Measurements from ENCODE around the gene PDE3B.

- TF ChIP-seq CTCF (IDR thresholded peaks at IDR 0.05), result no peak
- TF ChIP-seq YY1 (IDR thresholded peaks at IDR 0.05; ENCODE audit: low read depth), result no peak
- no peak for TF ChIP-seq REST (IDR thresholded peaks at IDR 0.05; ENCODE audit: low read depth, low read length)
- no peak for TF ChIP-seq TAF1 (IDR thresholded peaks at IDR 0.05; ENCODE audit: borderline replicate concordance, low read depth, low read length)
- no peak for TF ChIP-seq MAX (IDR thresholded peaks at IDR 0.05; ENCODE audit: low read depth)
- no peak for TF ChIP-seq FOXJ3 (CRISPR knock-in tag; IDR thresholded peaks at IDR 0.05)
These were observed 132.3 kb downstream of the PDE3B start for GRCh38 chr11:14775897-14776296.

All from SK-N-SH (cell line).